HepG2 (cell line): ENCODE measurements around the gene CD70. TPM values are rescaled to one million over a fixed set of nuclear protein-coding genes. Genes with fewer than 3 reads are reported as not detected.
"Not testable (repeated sequence)": the region's sequence is repeated elsewhere in the genome, so short reads cannot be mapped to it uniquely, and the experiment has no call there.

Experiments
- ATAC-seq: fragments of 200-7000 bp; cut with Tn5 transposase; 3 replicates; pipeline ENCODE4 v1.9.1; 2020; ENCODE audit warnings: mild to moderate bottlenecking, moderate library complexity
- BruUV-seq: library from RNA; stranded (reverse); fragments of 400-500 nt; replicated peaks from 2 replicates; lab custom pipeline; 2021; lab: Mats Ljungman, UMichigan
- CTCF ChIA-PET: fragments of 300-600 bp; formaldehyde crosslinking; extraction: SDS; loops from one replicate; lab custom pipeline; 2021; ENCODE audit warnings: low total read pairs, inconsistent platforms, low intra/inter-chr PET ratio; lab: Yijun Ruan, JAX
- POLR2A ChIA-PET: fragments of 350-600 bp; sonication (Branson Sonifier 250); formaldehyde crosslinking; loops from one replicate; lab custom pipeline; 2020; ENCODE audit warnings: antibody characterized with exemption, inconsistent platforms; lab: Yijun Ruan, JAX
- DNase-seq: peaks from one replicate; pipeline ENCODE4 v3.0.0-alpha.2; 2015; ENCODE audit warnings: low spot score
- FAIRE-seq: peaks from 3 replicates; lab custom pipeline; 2011; peaks lifted over from hg19 to GRCh38; lab: Jason Lieb, UNC
- H2AFZ ChIP-seq: one replicate; pipeline ENCODE4 v1.6.1; 2011; ENCODE audit warnings: low read length, inconsistent platforms
- H3K27ac ChIP-seq: fragments of 300-600 bp; 3 replicates; pipeline ENCODE4 v1.8.0; 2011; ENCODE audit warnings: mixed run types, mild to moderate bottlenecking, mixed read lengths, low read length, inconsistent platforms; ENCODE audit not compliant: insufficient read depth; ENCODE audit errors: extremely low read length
- H3K27me3 ChIP-seq, 2 experiments: fragments of 200-600 bp in 1 of 2; 2 replicates in 1 of 2; 3 replicates in 1 of 2; pipeline versions ENCODE4 v1.6.0 to v1.8.0; 2011; ENCODE audit warnings: low read length in 2 of 2, mild to moderate bottlenecking in 2 of 2, moderate library complexity in 2 of 2, inconsistent platforms in 1 of 2; ENCODE audit not compliant: insufficient read depth in 2 of 2, control insufficient read depth in 1 of 2
- H3K36me3 ChIP-seq, 2 experiments: fragments of 200-600 bp in 1 of 2; replicated peaks in 1 of 2; 2 replicates in 1 of 2; 3 replicates in 1 of 2; pipeline versions ENCODE4 v1.5.1 to v1.8.0; 2011; ENCODE audit warnings: low read length in 2 of 2, inconsistent platforms in 1 of 2; ENCODE audit not compliant: insufficient read depth in 2 of 2, control insufficient read depth in 1 of 2
- H3K4me1 ChIP-seq: 2 replicates; pipeline ENCODE4 v1.5.1; 2012; ENCODE audit warnings: low read length, inconsistent platforms; ENCODE audit not compliant: insufficient read depth
- H3K4me2 ChIP-seq: 2 replicates; pipeline ENCODE4 v1.6.0; 2011; ENCODE audit warnings: low read depth, low read length, inconsistent platforms
- H3K4me3 ChIP-seq, 3 experiments: fragments of 200-600 bp in 1 of 3; sonication (generic), shearing (Covaris generic) in 1 of 3; replicated peaks in 1 of 3; 2 replicates each; pipeline ENCODE4 v1.5.1; 2011 to 2016; ENCODE audit warnings: low read length in 3 of 3, inconsistent platforms in 2 of 3, low read depth in 2 of 3, mild to moderate bottlenecking in 2 of 3, control low read depth in 1 of 3, mixed read lengths in 1 of 3; ENCODE audit not compliant: insufficient read depth in 1 of 3
- H3K79me2 ChIP-seq: one replicate; pipeline ENCODE4 v1.6.1; 2011; ENCODE audit warnings: low read length, inconsistent platforms; ENCODE audit not compliant: insufficient read depth
- H3K9ac ChIP-seq: 2 replicates; pipeline ENCODE4 v1.6.0; 2011; ENCODE audit warnings: mild to moderate bottlenecking, low read depth, low read length, inconsistent platforms; ENCODE audit not compliant: insufficient read depth
- H3K9me3 ChIP-seq: 2 replicates; pipeline ENCODE4 v1.5.1; 2012; ENCODE audit warnings: mild to moderate bottlenecking, low read length
- H4K20me1 ChIP-seq: 2 replicates; pipeline ENCODE4 v1.6.0; 2011; ENCODE audit warnings: inconsistent platforms, mild to moderate bottlenecking, low read length, moderate library complexity; ENCODE audit not compliant: insufficient read depth
- ZNF124 ChIP-seq: sonication (generic); formaldehyde crosslinking; IDR thresholded peaks from 2 replicates; pipeline ENCODE4 v1.4.0; 2020; ENCODE audit warnings: missing genetic modification reagents
- ZNF317 ChIP-seq: sonication (generic); formaldehyde crosslinking; IDR thresholded peaks from 2 replicates; pipeline ENCODE4 v1.5.0; 2020; ENCODE audit warnings: mild to moderate bottlenecking, missing genetic modification reagents
- WGBS: methylation state at CpG from one replicate; pipeline ENCODE4 v1.1.6; 2017; ENCODE audit warnings: low lambda C conversion rate; 5-methylcytosine and 5-hydroxymethylcytosine counted together
- in situ Hi-C: cut with HindIII; loops from 2 replicates; pipeline ENCODE4 v1.10.0; 2017; ENCODE audit warnings: low pct_unique_long_range_greater_than_20kb; ENCODE audit not compliant: extremely low pct_ligation_motif_present
- intact Hi-C: fragments of 100-400 bp; cut with micrococcal nuclease; formaldehyde crosslinking; loops from one replicate; pipeline ENCODE4 v1.10.0; 2022; ENCODE audit not compliant: unreplicated experiment
- polyA plus RNA-seq, 8 experiments: library from polyadenylated mRNA; depleted of rRNA in 3 of 8; stranded (reverse) in 7 of 8; unstranded in 1 of 8; fragments of >200 nt; fragmentation: Illumina TruSeq in 4 of 8; extraction: Trizol in 4 of 8; gene quantifications; 2 replicates each; pipeline versions ENCODE4 v1.2.1 to v1.2.3, GENCODE V29; 2011 to 2016; ENCODE audit warnings: low read depth in 4 of 8, missing spikeins in 1 of 8, mixed read lengths in 1 of 8; ENCODE audit not compliant: insufficient read depth in 1 of 8
- total RNA-seq, 5 experiments: library from RNA; depleted of rRNA; stranded (reverse); fragments of >200 nt; fragmentation: Illumina TruSeq; extraction: Trizol; gene quantifications; 2 replicates each; pipeline ENCODE4 v1.2.3, GENCODE V29; 2016; ENCODE audit warnings: low read depth in 1 of 5
- TF ChIP-seq, protein P1 (sequence below): sonication (generic); formaldehyde crosslinking; IDR thresholded peaks from 2 replicates; pipeline ENCODE4 v1.9.0; 2021; ENCODE audit warnings: missing genetic modification reagents, mild to moderate bottlenecking, borderline replicate concordance
- TF ChIP-seq, protein P2 (sequence below): sonication (generic); formaldehyde crosslinking; IDR thresholded peaks from 2 replicates; pipeline ENCODE4 v1.8.1; 2022; ENCODE audit warnings: low read depth, mild to moderate bottlenecking, missing genetic modification reagents
- TF ChIP-seq, protein P3 (sequence below): sonication (generic); formaldehyde crosslinking; conservative IDR thresholded peaks from 2 replicates; pipeline ENCODE4 v1.4.0; 2020; ENCODE audit warnings: mild to moderate bottlenecking, missing genetic modification reagents, moderate library complexity
- TF ChIP-seq, protein P4 (sequence below): sonication (generic); formaldehyde crosslinking; IDR thresholded peaks from 2 replicates; pipeline ENCODE4 v1.5.1; 2020; ENCODE audit warnings: mild to moderate bottlenecking, missing genetic modification reagents

CD70 gene
- total and polyA plus RNA-seq, 2 of the 13 experiments (the other 11 are each of a cell fraction or from before 2014, with no cell fraction given): 0.13 TPM; not detected in 1

DNA sequence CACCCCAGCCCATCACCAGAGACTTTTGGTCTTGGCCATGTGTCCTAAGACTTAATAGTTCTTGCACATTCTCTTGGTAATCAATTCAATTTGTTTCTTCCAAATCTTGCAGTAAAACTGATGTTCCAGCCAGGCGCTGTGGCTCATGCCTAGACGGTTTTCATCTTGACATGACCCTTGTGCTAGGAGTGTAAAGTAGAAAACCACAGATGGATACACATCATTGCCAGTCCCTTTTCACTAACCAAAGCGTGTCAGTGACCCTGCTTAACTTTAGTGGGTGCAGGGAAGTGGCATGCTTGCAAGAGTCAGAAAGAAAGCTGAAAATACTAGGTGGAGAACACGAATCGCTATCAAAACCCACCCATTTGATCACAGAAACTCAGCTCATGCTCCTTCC lies 18.0 kb upstream of the CD70 start:
- ChIA-PET CTCF (no interaction called here), POLR2A (no interaction called here)
- no peak overlapping the region for H3K4me2 ChIP-seq
- H3K27ac ChIP-seq: no peak overlapping the region
- H3K4me1 ChIP-seq: peaks cover 3% of the 10 kb centered on the region; the same call in 1 of the 2 replicates
- 15% methylated on average over 5 of the region's 5 CpGs for WGBS
- no peak for ATAC-seq
- no peaks in the 10 kb centered on the region for H4K20me1 ChIP-seq
- H3K9me3 ChIP-seq: no peaks in the 10 kb centered on the region
- intact Hi-C loops (no loop called here), in situ Hi-C loops (no loop called here)
- no peak for FAIRE-seq
- no peak overlapping the region for H3K4me3 ChIP-seq
- H3K79me2 ChIP-seq: no peaks in the 10 kb centered on the region
- no TSS peak for BruUV-seq
- H3K36me3 ChIP-seq: no peaks in the 10 kb centered on the region
- H3K27me3 ChIP-seq: peaks cover 0 to 6% of the 10 kb centered on the region in 2 experiments; a peak in 3 of 5 replicates
- no peak overlapping the region for H2AFZ ChIP-seq
- no peak overlapping the region for H3K9ac ChIP-seq
- DNase-seq: no peak
- TF ChIP-seq, protein P1, sequence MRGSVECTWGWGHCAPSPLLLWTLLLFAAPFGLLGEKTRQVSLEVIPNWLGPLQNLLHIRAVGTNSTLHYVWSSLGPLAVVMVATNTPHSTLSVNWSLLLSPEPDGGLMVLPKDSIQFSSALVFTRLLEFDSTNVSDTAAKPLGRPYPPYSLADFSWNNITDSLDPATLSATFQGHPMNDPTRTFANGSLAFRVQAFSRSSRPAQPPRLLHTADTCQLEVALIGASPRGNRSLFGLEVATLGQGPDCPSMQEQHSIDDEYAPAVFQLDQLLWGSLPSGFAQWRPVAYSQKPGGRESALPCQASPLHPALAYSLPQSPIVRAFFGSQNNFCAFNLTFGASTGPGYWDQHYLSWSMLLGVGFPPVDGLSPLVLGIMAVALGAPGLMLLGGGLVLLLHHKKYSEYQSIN (CRISPR knock-in tag): no peak
- TF ChIP-seq, protein P2, sequence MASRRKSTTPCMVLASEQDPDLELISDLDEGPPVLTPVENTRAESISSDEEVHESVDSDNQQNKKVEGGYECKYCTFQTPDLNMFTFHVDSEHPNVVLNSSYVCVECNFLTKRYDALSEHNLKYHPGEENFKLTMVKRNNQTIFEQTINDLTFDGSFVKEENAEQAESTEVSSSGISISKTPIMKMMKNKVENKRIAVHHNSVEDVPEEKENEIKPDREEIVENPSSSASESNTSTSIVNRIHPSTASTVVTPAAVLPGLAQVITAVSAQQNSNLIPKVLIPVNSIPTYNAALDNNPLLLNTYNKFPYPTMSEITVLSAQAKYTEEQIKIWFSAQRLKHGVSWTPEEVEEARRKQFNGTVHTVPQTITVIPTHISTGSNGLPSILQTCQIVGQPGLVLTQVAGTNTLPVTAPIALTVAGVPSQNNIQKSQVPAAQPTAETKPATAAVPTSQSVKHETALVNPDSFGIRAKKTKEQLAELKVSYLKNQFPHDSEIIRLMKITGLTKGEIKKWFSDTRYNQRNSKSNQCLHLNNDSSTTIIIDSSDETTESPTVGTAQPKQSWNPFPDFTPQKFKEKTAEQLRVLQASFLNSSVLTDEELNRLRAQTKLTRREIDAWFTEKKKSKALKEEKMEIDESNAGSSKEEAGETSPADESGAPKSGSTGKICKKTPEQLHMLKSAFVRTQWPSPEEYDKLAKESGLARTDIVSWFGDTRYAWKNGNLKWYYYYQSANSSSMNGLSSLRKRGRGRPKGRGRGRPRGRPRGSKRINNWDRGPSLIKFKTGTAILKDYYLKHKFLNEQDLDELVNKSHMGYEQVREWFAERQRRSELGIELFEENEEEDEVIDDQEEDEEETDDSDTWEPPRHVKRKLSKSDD (CRISPR knock-in tag): no peak
- TF ChIP-seq ZNF317 (no peak), ZNF124 (CRISPR knock-in tag) (no peak)
- TF ChIP-seq, protein P3, sequence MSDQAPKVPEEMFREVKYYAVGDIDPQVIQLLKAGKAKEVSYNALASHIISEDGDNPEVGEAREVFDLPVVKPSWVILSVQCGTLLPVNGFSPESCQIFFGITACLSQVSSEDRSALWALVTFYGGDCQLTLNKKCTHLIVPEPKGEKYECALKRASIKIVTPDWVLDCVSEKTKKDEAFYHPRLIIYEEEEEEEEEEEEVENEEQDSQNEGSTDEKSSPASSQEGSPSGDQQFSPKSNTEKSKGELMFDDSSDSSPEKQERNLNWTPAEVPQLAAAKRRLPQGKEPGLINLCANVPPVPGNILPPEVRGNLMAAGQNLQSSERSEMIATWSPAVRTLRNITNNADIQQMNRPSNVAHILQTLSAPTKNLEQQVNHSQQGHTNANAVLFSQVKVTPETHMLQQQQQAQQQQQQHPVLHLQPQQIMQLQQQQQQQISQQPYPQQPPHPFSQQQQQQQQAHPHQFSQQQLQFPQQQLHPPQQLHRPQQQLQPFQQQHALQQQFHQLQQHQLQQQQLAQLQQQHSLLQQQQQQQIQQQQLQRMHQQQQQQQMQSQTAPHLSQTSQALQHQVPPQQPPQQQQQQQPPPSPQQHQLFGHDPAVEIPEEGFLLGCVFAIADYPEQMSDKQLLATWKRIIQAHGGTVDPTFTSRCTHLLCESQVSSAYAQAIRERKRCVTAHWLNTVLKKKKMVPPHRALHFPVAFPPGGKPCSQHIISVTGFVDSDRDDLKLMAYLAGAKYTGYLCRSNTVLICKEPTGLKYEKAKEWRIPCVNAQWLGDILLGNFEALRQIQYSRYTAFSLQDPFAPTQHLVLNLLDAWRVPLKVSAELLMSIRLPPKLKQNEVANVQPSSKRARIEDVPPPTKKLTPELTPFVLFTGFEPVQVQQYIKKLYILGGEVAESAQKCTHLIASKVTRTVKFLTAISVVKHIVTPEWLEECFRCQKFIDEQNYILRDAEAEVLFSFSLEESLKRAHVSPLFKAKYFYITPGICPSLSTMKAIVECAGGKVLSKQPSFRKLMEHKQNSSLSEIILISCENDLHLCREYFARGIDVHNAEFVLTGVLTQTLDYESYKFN: no peak
- TF ChIP-seq, protein P4, sequence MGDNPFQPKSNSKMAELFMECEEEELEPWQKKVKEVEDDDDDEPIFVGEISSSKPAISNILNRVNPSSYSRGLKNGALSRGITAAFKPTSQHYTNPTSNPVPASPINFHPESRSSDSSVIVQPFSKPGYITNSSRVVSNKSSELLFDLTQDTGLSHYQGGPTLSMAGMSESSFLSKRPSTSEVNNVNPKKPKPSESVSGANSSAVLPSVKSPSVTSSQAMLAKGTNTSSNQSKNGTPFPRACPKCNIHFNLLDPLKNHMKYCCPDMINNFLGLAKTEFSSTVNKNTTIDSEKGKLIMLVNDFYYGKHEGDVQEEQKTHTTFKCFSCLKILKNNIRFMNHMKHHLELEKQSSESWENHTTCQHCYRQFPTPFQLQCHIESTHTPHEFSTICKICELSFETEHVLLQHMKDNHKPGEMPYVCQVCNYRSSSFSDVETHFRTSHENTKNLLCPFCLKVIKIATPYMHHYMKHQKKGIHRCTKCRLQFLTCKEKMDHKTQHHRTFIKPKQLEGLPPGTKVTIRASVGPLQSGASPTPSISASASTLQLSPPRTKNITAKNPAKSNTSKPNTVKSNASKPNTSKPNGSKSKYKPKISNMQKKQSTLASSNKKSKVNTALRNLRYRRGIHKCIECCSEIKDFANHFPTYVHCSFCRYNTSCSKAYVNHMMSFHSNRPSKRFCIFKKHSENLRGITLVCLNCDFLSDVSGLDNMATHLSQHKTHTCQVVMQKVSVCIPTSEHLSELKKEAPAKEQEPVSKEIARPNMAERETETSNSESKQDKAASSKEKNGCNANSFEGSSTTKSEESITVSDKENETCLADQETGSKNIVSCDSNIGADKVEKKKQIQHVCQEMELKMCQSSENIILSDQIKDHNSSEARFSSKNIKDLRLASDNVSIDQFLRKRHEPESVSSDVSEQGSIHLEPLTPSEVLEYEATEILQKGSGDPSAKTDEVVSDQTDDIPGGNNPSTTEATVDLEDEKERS (CRISPR knock-in tag): no peak

DNA sequence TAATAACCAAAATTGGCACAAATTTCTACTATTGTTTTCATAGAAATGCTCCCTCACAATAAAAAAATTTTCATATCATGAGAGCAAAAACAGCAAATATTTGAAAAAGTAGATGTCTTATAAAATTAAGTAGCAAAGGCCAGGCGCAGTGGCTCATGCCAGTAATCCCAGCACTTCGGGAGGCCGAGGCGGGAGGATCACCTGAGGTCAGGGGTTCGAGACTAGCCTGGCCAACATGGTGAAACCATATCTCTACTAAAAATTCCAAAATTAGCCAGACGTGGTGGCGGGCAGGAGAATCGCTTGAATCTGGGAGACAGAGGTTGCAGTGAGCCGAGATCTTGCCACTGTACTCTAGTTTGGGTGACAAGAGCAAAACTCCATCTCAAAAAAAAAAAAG lies 17.2 kb upstream of the CD70 start:
- H3K27me3 ChIP-seq, H3K79me2 ChIP-seq, H4K20me1 ChIP-seq, in situ Hi-C loops, intact Hi-C loops, H3K9ac ChIP-seq, H3K27ac ChIP-seq, BruUV-seq, H2AFZ ChIP-seq, H3K36me3 ChIP-seq, ATAC-seq, CTCF ChIA-PET, POLR2A ChIA-PET, H3K9me3 ChIP-seq, H3K4me2 ChIP-seq, FAIRE-seq, H3K4me3 ChIP-seq, DNase-seq: not testable (repeated sequence)
- H3K4me1 ChIP-seq: peaks cover 11% of the 10 kb centered on the region
- WGBS: 25% methylated on average over 9 of the region's 9 CpGs
